HepG2 (cell line): ENCODE measurements around the gene ZFYVE26. TPM values are rescaled to one million over a fixed set of nuclear protein-coding genes. Genes with fewer than 3 reads are reported as not detected.

Source experiments
- ATRX ChIP-seq: sonication (generic); formaldehyde crosslinking; IDR thresholded peaks from 2 replicates; pipeline ENCODE4 v1.4.0; 2020; ENCODE audit warnings: missing genetic modification reagents, borderline replicate concordance
- GABPA ChIP-seq, 2 experiments: IDR thresholded peaks; 2 replicates each; pipeline ENCODE4 v1.6.1; 2011 to 2016; ENCODE audit warnings: low read depth in 2 of 2, low read length in 1 of 2, missing biosample characterization in 1 of 2, missing genetic modification characterization in 1 of 2
- HCFC1 ChIP-seq: fragments of 150-350 bp; IDR thresholded peaks from 2 replicates; pipeline ENCODE4 v1.6.1; 2014; ENCODE audit warnings: low read depth, low read length
- HMGA1 ChIP-seq: sonication (generic); formaldehyde crosslinking; conservative IDR thresholded peaks from 2 replicates; pipeline ENCODE4 v1.4.0; 2020; ENCODE audit warnings: missing genetic modification reagents
- JUNB ChIP-seq: sonication (generic); formaldehyde crosslinking; IDR thresholded peaks from 2 replicates; pipeline ENCODE4 v1.8.0; 2022; ENCODE audit warnings: missing genetic modification reagents, mild to moderate bottlenecking, borderline replicate concordance
- KLF12 ChIP-seq: sonication (generic); formaldehyde crosslinking; IDR thresholded peaks from 2 replicates; pipeline ENCODE4 v1.4.0; 2020; ENCODE audit warnings: missing genetic modification reagents, borderline replicate concordance
- MXD4 ChIP-seq: IDR thresholded peaks from 2 replicates; pipeline ENCODE4 v1.6.1; 2016; ENCODE audit warnings: mild to moderate bottlenecking, missing biosample characterization, missing genetic modification reagents
- PCBP1 ChIP-seq: fragments of 200-400 bp; formaldehyde crosslinking; IDR thresholded peaks from 2 replicates; pipeline ENCODE4 v1.6.1; 2017; ENCODE audit warnings: mild to moderate bottlenecking, low read depth, low read length, borderline replicate concordance
- ZBTB21 ChIP-seq: sonication (generic); formaldehyde crosslinking; IDR thresholded peaks from 2 replicates; pipeline ENCODE4 v1.4.0; 2020; ENCODE audit warnings: missing genetic modification reagents
- ZFX ChIP-seq: sonication (generic); formaldehyde crosslinking; IDR thresholded peaks from 2 replicates; pipeline ENCODE4 v1.4.0; 2020; ENCODE audit warnings: mild to moderate bottlenecking, low read depth, missing genetic modification reagents, moderate library complexity
- ZNF501 ChIP-seq: sonication (generic); formaldehyde crosslinking; IDR thresholded peaks from 2 replicates; pipeline ENCODE4 v1.5.1; 2020; ENCODE audit warnings: mild to moderate bottlenecking, moderate library complexity, missing genetic modification reagents
- ZNF598 ChIP-seq: sonication (generic); formaldehyde crosslinking; IDR thresholded peaks from 2 replicates; pipeline ENCODE4 v1.5.1; 2020; ENCODE audit warnings: mild to moderate bottlenecking, missing genetic modification reagents, borderline replicate concordance
- polyA plus RNA-seq, 8 experiments: library from polyadenylated mRNA; depleted of rRNA in 3 of 8; stranded (reverse) in 7 of 8; unstranded in 1 of 8; fragments of >200 nt; fragmentation: Illumina TruSeq in 4 of 8; extraction: Trizol in 4 of 8; gene quantifications; 2 replicates each; pipeline versions ENCODE4 v1.2.1 to v1.2.3, GENCODE V29; 2011 to 2016; ENCODE audit warnings: low read depth in 4 of 8, missing spikeins in 1 of 8, mixed read lengths in 1 of 8; ENCODE audit not compliant: insufficient read depth in 1 of 8
- total RNA-seq, 5 experiments: library from RNA; depleted of rRNA; stranded (reverse); fragments of >200 nt; fragmentation: Illumina TruSeq; extraction: Trizol; gene quantifications; 2 replicates each; pipeline ENCODE4 v1.2.3, GENCODE V29; 2016; ENCODE audit warnings: low read depth in 1 of 5
- TF ChIP-seq, protein P1 (sequence below): IDR thresholded peaks from 2 replicates; pipeline ENCODE4 v1.6.1; 2016; ENCODE audit warnings: low read depth, missing genetic modification reagents, missing compliant biosample characterization
- TF ChIP-seq, protein P2 (sequence below): sonication (generic); formaldehyde crosslinking; IDR thresholded peaks from 2 replicates; pipeline ENCODE4 v1.4.0; 2020; ENCODE audit warnings: missing genetic modification reagents
- TF ChIP-seq, protein P3 (sequence below): sonication (generic); formaldehyde crosslinking; IDR thresholded peaks from 2 replicates; pipeline ENCODE4 v1.5.1; 2020; ENCODE audit warnings: mild to moderate bottlenecking, missing genetic modification reagents, moderate library complexity
- TF ChIP-seq, protein P4 (sequence below): IDR thresholded peaks from 2 replicates; pipeline ENCODE4 v1.6.1; 2016; ENCODE audit warnings: missing compliant biosample characterization, missing genetic modification reagents, borderline replicate concordance

Gene ZFYVE26
- total and polyA plus RNA-seq, 2 of the 13 experiments (the other 11 are each of a cell fraction or from before 2014, with no cell fraction given): 13.6 to 16.4 TPM

DNA sequence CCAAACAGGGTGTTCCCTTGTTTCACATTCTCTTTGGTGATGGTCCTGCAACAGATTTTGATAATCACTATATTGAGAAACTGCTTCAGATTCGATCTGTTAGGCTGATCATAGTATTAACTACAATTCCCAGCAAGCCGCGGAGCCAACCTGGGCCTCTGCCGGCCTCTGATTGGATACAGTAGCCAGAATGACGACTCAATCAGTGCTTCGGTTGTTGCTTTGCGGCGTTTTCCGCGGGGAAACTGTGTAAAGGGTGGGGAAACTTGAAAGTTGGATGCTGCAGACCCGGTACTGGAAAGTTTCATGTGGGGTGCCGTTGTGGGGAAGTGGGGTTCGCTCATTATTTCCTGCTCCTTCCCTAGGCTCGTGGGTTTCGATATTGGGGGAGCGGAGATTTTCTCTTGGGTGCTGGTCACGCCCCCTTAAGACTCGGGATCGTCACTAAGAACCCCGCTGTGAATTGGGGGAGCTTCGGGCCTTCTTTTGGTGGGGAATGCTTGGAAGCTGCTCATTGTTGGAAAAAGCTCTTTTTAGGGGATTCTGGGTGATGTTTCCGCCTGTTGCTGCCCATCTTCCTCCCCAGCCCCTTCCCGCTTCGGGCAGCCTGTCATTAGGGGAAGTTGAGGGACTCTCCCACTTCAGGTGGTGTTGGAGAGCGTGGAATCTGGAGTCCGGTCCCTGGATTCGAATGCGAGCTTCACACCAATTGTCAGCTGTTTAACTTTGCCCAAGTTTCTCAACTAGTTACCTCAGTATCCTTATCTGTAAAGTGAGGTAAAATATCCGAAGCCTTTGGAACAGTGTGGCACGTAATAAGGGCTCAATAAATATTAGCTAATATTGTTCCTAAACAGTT, 3.4 kb upstream of the ZFYVE26 start, which contains the start of gene RAD51B (continued):
- TF ChIP-seq, protein P1, sequence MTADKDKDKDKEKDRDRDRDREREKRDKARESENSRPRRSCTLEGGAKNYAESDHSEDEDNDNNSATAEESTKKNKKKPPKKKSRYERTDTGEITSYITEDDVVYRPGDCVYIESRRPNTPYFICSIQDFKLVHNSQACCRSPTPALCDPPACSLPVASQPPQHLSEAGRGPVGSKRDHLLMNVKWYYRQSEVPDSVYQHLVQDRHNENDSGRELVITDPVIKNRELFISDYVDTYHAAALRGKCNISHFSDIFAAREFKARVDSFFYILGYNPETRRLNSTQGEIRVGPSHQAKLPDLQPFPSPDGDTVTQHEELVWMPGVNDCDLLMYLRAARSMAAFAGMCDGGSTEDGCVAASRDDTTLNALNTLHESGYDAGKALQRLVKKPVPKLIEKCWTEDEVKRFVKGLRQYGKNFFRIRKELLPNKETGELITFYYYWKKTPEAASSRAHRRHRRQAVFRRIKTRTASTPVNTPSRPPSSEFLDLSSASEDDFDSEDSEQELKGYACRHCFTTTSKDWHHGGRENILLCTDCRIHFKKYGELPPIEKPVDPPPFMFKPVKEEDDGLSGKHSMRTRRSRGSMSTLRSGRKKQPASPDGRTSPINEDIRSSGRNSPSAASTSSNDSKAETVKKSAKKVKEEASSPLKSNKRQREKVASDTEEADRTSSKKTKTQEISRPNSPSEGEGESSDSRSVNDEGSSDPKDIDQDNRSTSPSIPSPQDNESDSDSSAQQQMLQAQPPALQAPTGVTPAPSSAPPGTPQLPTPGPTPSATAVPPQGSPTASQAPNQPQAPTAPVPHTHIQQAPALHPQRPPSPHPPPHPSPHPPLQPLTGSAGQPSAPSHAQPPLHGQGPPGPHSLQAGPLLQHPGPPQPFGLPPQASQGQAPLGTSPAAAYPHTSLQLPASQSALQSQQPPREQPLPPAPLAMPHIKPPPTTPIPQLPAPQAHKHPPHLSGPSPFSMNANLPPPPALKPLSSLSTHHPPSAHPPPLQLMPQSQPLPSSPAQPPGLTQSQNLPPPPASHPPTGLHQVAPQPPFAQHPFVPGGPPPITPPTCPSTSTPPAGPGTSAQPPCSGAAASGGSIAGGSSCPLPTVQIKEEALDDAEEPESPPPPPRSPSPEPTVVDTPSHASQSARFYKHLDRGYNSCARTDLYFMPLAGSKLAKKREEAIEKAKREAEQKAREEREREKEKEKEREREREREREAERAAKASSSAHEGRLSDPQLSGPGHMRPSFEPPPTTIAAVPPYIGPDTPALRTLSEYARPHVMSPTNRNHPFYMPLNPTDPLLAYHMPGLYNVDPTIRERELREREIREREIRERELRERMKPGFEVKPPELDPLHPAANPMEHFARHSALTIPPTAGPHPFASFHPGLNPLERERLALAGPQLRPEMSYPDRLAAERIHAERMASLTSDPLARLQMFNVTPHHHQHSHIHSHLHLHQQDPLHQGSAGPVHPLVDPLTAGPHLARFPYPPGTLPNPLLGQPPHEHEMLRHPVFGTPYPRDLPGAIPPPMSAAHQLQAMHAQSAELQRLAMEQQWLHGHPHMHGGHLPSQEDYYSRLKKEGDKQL: no peak
- peak; percentile 81 for TF ChIP-seq ZNF501
- TF ChIP-seq, protein P2, sequence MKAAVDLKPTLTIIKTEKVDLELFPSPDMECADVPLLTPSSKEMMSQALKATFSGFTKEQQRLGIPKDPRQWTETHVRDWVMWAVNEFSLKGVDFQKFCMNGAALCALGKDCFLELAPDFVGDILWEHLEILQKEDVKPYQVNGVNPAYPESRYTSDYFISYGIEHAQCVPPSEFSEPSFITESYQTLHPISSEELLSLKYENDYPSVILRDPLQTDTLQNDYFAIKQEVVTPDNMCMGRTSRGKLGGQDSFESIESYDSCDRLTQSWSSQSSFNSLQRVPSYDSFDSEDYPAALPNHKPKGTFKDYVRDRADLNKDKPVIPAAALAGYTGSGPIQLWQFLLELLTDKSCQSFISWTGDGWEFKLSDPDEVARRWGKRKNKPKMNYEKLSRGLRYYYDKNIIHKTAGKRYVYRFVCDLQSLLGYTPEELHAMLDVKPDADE (CRISPR knock-in tag): no peak
- TF ChIP-seq ZFX: peak; percentile 30; the same call in 1 of the 2 replicates
- no peak for TF ChIP-seq GABPA (IDR thresholded peaks at IDR 0.05; ENCODE audit: low read depth, low read length)
- TF ChIP-seq GABPA (CRISPR knock-in tag; IDR thresholded peaks at IDR 0.05; ENCODE audit: low read depth): peak; percentile 62
- no peak for TF ChIP-seq JUNB (CRISPR knock-in tag)
- peak; percentile 95 for TF ChIP-seq HCFC1
- peak; percentile 46; the same call in 1 of the 2 replicates for TF ChIP-seq MXD4 (CRISPR knock-in tag)
- no peak for TF ChIP-seq ZNF598 (CRISPR knock-in tag)
- TF ChIP-seq ATRX: no peak
- TF ChIP-seq, protein P3, sequence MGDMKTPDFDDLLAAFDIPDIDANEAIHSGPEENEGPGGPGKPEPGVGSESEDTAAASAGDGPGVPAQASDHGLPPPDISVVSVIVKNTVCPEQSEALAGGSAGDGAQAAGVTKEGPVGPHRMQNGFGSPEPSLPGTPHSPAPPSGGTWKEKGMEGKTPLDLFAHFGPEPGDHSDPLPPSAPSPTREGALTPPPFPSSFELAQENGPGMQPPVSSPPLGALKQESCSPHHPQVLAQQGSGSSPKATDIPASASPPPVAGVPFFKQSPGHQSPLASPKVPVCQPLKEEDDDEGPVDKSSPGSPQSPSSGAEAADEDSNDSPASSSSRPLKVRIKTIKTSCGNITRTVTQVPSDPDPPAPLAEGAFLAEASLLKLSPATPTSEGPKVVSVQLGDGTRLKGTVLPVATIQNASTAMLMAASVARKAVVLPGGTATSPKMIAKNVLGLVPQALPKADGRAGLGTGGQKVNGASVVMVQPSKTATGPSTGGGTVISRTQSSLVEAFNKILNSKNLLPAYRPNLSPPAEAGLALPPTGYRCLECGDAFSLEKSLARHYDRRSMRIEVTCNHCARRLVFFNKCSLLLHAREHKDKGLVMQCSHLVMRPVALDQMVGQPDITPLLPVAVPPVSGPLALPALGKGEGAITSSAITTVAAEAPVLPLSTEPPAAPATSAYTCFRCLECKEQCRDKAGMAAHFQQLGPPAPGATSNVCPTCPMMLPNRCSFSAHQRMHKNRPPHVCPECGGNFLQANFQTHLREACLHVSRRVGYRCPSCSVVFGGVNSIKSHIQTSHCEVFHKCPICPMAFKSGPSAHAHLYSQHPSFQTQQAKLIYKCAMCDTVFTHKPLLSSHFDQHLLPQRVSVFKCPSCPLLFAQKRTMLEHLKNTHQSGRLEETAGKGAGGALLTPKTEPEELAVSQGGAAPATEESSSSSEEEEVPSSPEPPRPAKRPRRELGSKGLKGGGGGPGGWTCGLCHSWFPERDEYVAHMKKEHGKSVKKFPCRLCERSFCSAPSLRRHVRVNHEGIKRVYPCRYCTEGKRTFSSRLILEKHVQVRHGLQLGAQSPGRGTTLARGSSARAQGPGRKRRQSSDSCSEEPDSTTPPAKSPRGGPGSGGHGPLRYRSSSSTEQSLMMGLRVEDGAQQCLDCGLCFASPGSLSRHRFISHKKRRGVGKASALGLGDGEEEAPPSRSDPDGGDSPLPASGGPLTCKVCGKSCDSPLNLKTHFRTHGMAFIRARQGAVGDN (CRISPR knock-in tag): peak; percentile 20
- no peak for TF ChIP-seq ZBTB21 (CRISPR knock-in tag)
- no peak for TF ChIP-seq HMGA1 (CRISPR knock-in tag)
- no peak for TF ChIP-seq PCBP1
- TF ChIP-seq, protein P4, sequence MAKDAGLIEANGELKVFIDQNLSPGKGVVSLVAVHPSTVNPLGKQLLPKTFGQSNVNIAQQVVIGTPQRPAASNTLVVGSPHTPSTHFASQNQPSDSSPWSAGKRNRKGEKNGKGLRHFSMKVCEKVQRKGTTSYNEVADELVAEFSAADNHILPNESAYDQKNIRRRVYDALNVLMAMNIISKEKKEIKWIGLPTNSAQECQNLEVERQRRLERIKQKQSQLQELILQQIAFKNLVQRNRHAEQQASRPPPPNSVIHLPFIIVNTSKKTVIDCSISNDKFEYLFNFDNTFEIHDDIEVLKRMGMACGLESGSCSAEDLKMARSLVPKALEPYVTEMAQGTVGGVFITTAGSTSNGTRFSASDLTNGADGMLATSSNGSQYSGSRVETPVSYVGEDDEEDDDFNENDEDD (CRISPR knock-in tag): peak; percentile 91; the same call in 1 of the 2 replicates
- TF ChIP-seq KLF12 (CRISPR knock-in tag): no peak
